ENCODE measurements around the gene POLR3A. TPM values are rescaled to one million over a fixed set of nuclear protein-coding genes. Genes with fewer than 3 reads are reported as not detected.

The POLR3A gene
- total and polyA plus RNA-seq, 2 donors (not counting 1 experiment from before 2014, with no cell fraction given) = 11.6 to 16.8 TPM

DNA sequence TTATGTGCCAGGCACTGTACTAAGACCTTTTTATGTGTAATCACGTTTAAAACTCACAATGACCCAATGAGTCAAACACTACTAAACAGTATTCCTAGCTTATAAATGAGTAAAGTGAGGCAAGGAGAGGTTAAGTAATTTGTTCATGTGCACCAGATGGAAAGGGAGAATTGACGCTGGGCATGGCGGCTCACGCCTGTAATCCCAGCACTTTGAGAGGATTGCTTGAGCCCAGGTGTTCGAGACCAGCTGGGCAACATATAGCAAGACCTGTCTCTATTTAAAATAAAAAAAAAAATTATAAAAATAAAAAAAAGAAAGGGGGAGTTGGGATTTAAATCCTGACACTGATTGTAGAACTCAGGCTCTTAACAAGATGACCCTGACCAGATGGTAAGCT is 56.0 kb downstream of the POLR3A start:
- H3K4me3 ChIP-seq (replicated peaks in 1 of 4; ENCODE audit: control extremely low read depth in 1 of 4, insufficient read depth in 1 of 4, low read depth in 3 of 4, low read length in 4 of 4) = no peak overlapping the region
- no peaks in the 10 kb centered on the region for H3K79me2 ChIP-seq (ENCODE audit: control insufficient read depth, insufficient read depth, low read length)
- TF ChIP-seq EZH2 (IDR thresholded peaks at IDR 0.05; ENCODE audit: low read length, missing control alignments) = no peak
- TF ChIP-seq, protein P1, sequence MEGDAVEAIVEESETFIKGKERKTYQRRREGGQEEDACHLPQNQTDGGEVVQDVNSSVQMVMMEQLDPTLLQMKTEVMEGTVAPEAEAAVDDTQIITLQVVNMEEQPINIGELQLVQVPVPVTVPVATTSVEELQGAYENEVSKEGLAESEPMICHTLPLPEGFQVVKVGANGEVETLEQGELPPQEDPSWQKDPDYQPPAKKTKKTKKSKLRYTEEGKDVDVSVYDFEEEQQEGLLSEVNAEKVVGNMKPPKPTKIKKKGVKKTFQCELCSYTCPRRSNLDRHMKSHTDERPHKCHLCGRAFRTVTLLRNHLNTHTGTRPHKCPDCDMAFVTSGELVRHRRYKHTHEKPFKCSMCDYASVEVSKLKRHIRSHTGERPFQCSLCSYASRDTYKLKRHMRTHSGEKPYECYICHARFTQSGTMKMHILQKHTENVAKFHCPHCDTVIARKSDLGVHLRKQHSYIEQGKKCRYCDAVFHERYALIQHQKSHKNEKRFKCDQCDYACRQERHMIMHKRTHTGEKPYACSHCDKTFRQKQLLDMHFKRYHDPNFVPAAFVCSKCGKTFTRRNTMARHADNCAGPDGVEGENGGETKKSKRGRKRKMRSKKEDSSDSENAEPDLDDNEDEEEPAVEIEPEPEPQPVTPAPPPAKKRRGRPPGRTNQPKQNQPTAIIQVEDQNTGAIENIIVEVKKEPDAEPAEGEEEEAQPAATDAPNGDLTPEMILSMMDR (conservative IDR thresholded peaks at IDR 0.05 in 1 of 2, IDR thresholded peaks at IDR 0.05 in 1 of 2; ENCODE audit: low read depth in 1 of 2, low read length in 2 of 2) = no peak
- H3K9me3 ChIP-seq (ENCODE audit: control insufficient read depth, insufficient read depth, low read depth, low read length) = no peaks in the 10 kb centered on the region
- peaks cover 8% of the 10 kb centered on the region for H3K4me1 ChIP-seq (ENCODE audit: control insufficient read depth, extremely low read depth, insufficient read depth, low read length)
- DNase-seq (ENCODE audit: low read depth in 2 of 2) = no peak
- no peak overlapping the region for H3K4me2 ChIP-seq (ENCODE audit: extremely low read depth, insufficient read depth, low read length)
- H3K27ac ChIP-seq (ENCODE audit: insufficient read depth, low read length) = no peak overlapping the region
- H3K27me3 ChIP-seq (ENCODE audit: control insufficient read depth, insufficient read depth, low read length) = no peaks in the 10 kb centered on the region
- H3K9ac ChIP-seq (ENCODE audit: insufficient read depth, low read length) = no peak overlapping the region
- no peak overlapping the region for H2AFZ ChIP-seq (ENCODE audit: low read length)
- H3K36me3 ChIP-seq (ENCODE audit: control insufficient read depth, insufficient read depth, low read length) = peaks cover 8% of the 10 kb centered on the region
- H4K20me1 ChIP-seq (ENCODE audit: control insufficient read depth, extremely low read depth, insufficient read depth, low read length) = no peaks in the 10 kb centered on the region

DNA sequence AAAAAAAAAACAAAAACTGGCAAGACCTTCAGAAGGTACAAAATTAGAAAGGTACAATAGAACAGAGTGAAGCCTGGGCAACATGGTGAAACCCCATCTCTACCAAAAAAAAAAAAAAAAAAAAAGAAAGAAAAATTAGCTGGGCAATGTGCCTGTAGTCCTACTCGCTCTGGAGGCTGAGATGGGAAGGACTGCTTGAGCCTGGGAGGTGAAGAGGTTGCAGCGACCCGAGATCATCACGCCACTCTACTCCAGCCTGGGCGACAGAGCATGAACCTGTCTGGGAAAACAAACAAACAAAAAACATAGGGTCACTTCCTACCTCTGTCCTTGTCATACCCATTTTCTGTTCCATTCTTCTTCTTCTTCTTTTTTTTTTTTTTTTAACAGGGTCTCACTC is 57.2 kb downstream of the POLR3A start:
- DNase-seq (ENCODE audit: low read depth in 2 of 2) = peak in 1 of 2 donors; percentile 21
- Histone ChIP-seq H3K36me3 (ENCODE audit: control insufficient read depth, insufficient read depth, low read length) (peaks cover 2% of the 10 kb centered on the region), H3K79me2 (ENCODE audit: control insufficient read depth, insufficient read depth, low read length) (no peaks in the 10 kb centered on the region), H2AFZ (ENCODE audit: low read length) (no peak overlapping the region), H3K9ac (ENCODE audit: insufficient read depth, low read length) (no peak overlapping the region), H3K4me3 (replicated peaks in 1 of 4; ENCODE audit: control extremely low read depth in 1 of 4, insufficient read depth in 1 of 4, low read depth in 3 of 4, low read length in 4 of 4) (no peak overlapping the region), H3K4me1 (ENCODE audit: control insufficient read depth, extremely low read depth, insufficient read depth, low read length) (peaks cover 8% of the 10 kb centered on the region), H3K27me3 (ENCODE audit: control insufficient read depth, insufficient read depth, low read length) (no peaks in the 10 kb centered on the region), H3K27ac (ENCODE audit: insufficient read depth, low read length) (peak overlapping the region; percentile 82), H4K20me1 (ENCODE audit: control insufficient read depth, extremely low read depth, insufficient read depth, low read length) (no peaks in the 10 kb centered on the region), H3K9me3 (ENCODE audit: control insufficient read depth, insufficient read depth, low read depth, low read length) (no peaks in the 10 kb centered on the region), H3K4me2 (ENCODE audit: extremely low read depth, insufficient read depth, low read length) (no peak overlapping the region)
- TF ChIP-seq EZH2 (IDR thresholded peaks at IDR 0.05; ENCODE audit: low read length, missing control alignments) = no peak
- TF ChIP-seq, protein P1 (conservative IDR thresholded peaks at IDR 0.05 in 1 of 2, IDR thresholded peaks at IDR 0.05 in 1 of 2; ENCODE audit: low read depth in 1 of 2, low read length in 2 of 2) = no peak

DNA sequence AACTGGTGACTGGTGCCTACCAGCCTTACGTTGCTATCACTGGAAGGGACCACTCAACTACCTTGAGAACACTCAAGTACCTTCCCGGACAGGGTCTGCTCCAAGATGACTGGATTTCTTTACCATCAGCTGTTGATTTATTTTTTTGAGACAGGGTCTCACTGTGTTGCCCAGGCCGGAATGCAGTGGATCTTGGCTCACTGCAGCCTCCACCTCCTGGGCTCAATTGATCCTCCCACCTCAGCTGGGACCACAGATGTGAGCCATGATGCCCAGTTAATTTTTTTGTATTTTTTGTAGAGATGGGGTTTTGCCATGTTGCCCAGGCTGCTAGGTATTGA is 57.5 kb downstream of the POLR3A start:
- H3K4me3 ChIP-seq (replicated peaks in 1 of 4; ENCODE audit: control extremely low read depth in 1 of 4, insufficient read depth in 1 of 4, low read depth in 3 of 4, low read length in 4 of 4) = no peak overlapping the region
- H3K4me1 ChIP-seq (ENCODE audit: control insufficient read depth, extremely low read depth, insufficient read depth, low read length) = peaks cover 8% of the 10 kb centered on the region
- H3K9me3 ChIP-seq (ENCODE audit: control insufficient read depth, insufficient read depth, low read depth, low read length) = no peaks in the 10 kb centered on the region
- H3K79me2 ChIP-seq (ENCODE audit: control insufficient read depth, insufficient read depth, low read length) = no peaks in the 10 kb centered on the region
- no peaks in the 10 kb centered on the region for H4K20me1 ChIP-seq (ENCODE audit: control insufficient read depth, extremely low read depth, insufficient read depth, low read length)
- H3K9ac ChIP-seq (ENCODE audit: insufficient read depth, low read length) = no peak overlapping the region
- H2AFZ ChIP-seq (ENCODE audit: low read length) = peak overlapping the region; percentile 28
- no peaks in the 10 kb centered on the region for H3K27me3 ChIP-seq (ENCODE audit: control insufficient read depth, insufficient read depth, low read length)
- H3K4me2 ChIP-seq (ENCODE audit: extremely low read depth, insufficient read depth, low read length) = no peak overlapping the region
- peaks cover 1% of the 10 kb centered on the region for H3K36me3 ChIP-seq (ENCODE audit: control insufficient read depth, insufficient read depth, low read length)
- peak overlapping the region; percentile 82 for H3K27ac ChIP-seq (ENCODE audit: insufficient read depth, low read length)
- TF ChIP-seq EZH2 (IDR thresholded peaks at IDR 0.05; ENCODE audit: low read length, missing control alignments) = no peak
- TF ChIP-seq, protein P1 (conservative IDR thresholded peaks at IDR 0.05 in 1 of 2, IDR thresholded peaks at IDR 0.05 in 1 of 2; ENCODE audit: low read depth in 1 of 2, low read length in 2 of 2) = no peak
- no peak for DNase-seq (ENCODE audit: low read depth in 2 of 2)

Data from fibroblast of lung (primary cell).